Measurements from ENCODE around the gene MS4A6E.

DNA sequence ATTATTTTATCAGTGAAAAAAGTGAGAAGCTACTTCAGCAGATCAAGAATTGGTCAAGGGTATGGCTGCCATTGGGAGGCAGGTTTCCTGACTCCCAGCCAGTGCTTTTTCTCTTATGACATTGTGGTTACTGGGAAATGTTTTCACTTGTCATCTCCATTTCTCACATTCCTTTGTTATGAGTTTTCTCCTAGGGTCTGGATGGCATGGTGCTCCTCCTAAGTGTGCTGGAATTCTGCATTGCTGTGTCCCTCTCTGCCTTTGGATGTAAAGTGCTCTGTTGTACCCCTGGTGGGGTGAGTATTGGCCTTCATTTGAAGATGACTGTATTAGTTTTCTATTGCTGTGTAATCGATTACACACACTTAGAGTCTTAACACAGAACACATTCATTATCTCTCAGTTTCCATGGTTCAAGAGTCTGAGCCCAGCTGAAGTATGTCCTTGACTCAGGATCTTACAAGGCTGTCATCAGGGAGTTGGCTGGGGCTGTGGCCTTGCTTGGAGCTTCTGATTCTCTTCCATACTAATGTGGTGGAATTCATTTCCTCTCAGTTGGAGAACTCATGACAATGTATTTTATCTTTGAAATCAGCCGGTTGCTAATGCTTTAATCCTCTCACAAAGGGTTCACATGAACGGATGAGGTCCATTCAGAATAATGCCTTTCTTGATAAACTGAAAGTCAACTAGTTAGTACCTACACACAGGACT, 21.0 kb upstream of the MS4A6E start:
- TF ChIP-seq, protein P1, sequence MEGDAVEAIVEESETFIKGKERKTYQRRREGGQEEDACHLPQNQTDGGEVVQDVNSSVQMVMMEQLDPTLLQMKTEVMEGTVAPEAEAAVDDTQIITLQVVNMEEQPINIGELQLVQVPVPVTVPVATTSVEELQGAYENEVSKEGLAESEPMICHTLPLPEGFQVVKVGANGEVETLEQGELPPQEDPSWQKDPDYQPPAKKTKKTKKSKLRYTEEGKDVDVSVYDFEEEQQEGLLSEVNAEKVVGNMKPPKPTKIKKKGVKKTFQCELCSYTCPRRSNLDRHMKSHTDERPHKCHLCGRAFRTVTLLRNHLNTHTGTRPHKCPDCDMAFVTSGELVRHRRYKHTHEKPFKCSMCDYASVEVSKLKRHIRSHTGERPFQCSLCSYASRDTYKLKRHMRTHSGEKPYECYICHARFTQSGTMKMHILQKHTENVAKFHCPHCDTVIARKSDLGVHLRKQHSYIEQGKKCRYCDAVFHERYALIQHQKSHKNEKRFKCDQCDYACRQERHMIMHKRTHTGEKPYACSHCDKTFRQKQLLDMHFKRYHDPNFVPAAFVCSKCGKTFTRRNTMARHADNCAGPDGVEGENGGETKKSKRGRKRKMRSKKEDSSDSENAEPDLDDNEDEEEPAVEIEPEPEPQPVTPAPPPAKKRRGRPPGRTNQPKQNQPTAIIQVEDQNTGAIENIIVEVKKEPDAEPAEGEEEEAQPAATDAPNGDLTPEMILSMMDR (IDR thresholded peaks at IDR 0.05 in 4 of 5, conservative IDR thresholded peaks at IDR 0.05 in 1 of 5), result no peak
- no peak for TF ChIP-seq POLR2A (IDR thresholded peaks at IDR 0.05)

Data from gastrocnemius medialis (tissue), 4 donors.